K562 (cell line): ENCODE data around the gene STMN3.

Experiments
- CCAR2 ChIP-seq: fragments of 200-400 bp; formaldehyde crosslinking; IDR thresholded peaks from 2 replicates; pipeline ENCODE4 v1.6.1; 2017; ENCODE audit warnings: mild to moderate bottlenecking, low read depth, low read length
- EHMT2 ChIP-seq: fragments of 450-650 bp; IDR thresholded peaks from 2 replicates; pipeline ENCODE4 v1.6.1; 2018; ENCODE audit warnings: antibody characterized with exemption
- HNRNPLL ChIP-seq: fragments of 200-400 bp; formaldehyde crosslinking; IDR thresholded peaks from 2 replicates; pipeline ENCODE4 v1.6.1; 2017; ENCODE audit warnings: low read length, low read depth, mild to moderate bottlenecking; ENCODE audit not compliant: poor library complexity, severe bottlenecking
- JUND ChIP-seq, 2 experiments: IDR thresholded peaks; 2 replicates in 1 of 2; 3 replicates in 1 of 2; pipeline ENCODE4 v1.6.1; 2011; ENCODE audit warnings: borderline replicate concordance in 2 of 2, low read depth in 2 of 2, low read length in 2 of 2, improper control_type of control experiment in 1 of 2, missing biosample characterization in 1 of 2, missing genetic modification characterization in 1 of 2, missing genetic modification reagents in 1 of 2
- PCBP2 ChIP-seq: fragments of 200-400 bp; formaldehyde crosslinking; IDR thresholded peaks from 2 replicates; pipeline ENCODE4 v1.6.1; 2018; ENCODE audit warnings: low read length, low read depth, mild to moderate bottlenecking, moderate library complexity; ENCODE audit not compliant: poor library complexity, severe bottlenecking
- POLR2G ChIP-seq: fragments of 200-400 bp; formaldehyde crosslinking; IDR thresholded peaks from 2 replicates; pipeline ENCODE4 v1.6.1; 2017; ENCODE audit warnings: low read depth, mild to moderate bottlenecking, antibody characterized with exemption, low read length, moderate library complexity
- SNRNP70 ChIP-seq: fragments of 200-400 bp; formaldehyde crosslinking; optimal IDR thresholded peaks from 2 replicates; pipeline ENCODE3; 2017; ENCODE audit warnings: low read depth, low read length
- ZFX ChIP-seq: sonication (generic); formaldehyde crosslinking; IDR thresholded peaks from 2 replicates; pipeline ENCODE4 v1.8.0; 2022; ENCODE audit warnings: mild to moderate bottlenecking, missing genetic modification reagents, moderate library complexity
- ZNF12 ChIP-seq: sonication (generic); formaldehyde crosslinking; IDR thresholded peaks from 2 replicates; pipeline ENCODE4 v1.4.0; 2020; ENCODE audit warnings: mild to moderate bottlenecking, missing genetic modification reagents
- ZNF274 ChIP-seq: IDR thresholded peaks from 2 replicates; pipeline ENCODE4 v1.6.1; 2011; ENCODE audit warnings: low read depth, mild to moderate bottlenecking, low read length, moderate library complexity, borderline replicate concordance
- ZNF347 ChIP-seq: fragments of 450-650 bp; formaldehyde crosslinking; IDR thresholded peaks from 2 replicates; pipeline ENCODE4 v1.4.0; 2020; ENCODE audit warnings: low read depth, mild to moderate bottlenecking, moderate library complexity
- TF ChIP-seq, protein P1 (sequence below), 3 experiments: IDR thresholded peaks in 2 of 3; conservative IDR thresholded peaks in 1 of 3; 2 replicates each; pipeline ENCODE4 v1.5.1; 2011 to 2012; ENCODE audit warnings: low read length in 3 of 3, mild to moderate bottlenecking in 3 of 3, control low read depth in 2 of 3, improper control_type of control experiment in 1 of 3, inconsistent platforms in 1 of 3, low read depth in 1 of 3, mixed read lengths in 1 of 3, moderate library complexity in 1 of 3; ENCODE audit not compliant: insufficient read depth in 2 of 3
- TF ChIP-seq, protein P2 (sequence below): fragments of 450-650 bp; formaldehyde crosslinking; IDR thresholded peaks from 2 replicates; pipeline ENCODE4 v1.4.0; 2022; ENCODE audit warnings: missing genetic modification characterization
- TF ChIP-seq, protein P3 (sequence below): sonication (generic); formaldehyde crosslinking; IDR thresholded peaks from 2 replicates; pipeline ENCODE4 v1.8.0; 2023; ENCODE audit warnings: missing genetic modification reagents, mild to moderate bottlenecking, borderline replicate concordance

DNA sequence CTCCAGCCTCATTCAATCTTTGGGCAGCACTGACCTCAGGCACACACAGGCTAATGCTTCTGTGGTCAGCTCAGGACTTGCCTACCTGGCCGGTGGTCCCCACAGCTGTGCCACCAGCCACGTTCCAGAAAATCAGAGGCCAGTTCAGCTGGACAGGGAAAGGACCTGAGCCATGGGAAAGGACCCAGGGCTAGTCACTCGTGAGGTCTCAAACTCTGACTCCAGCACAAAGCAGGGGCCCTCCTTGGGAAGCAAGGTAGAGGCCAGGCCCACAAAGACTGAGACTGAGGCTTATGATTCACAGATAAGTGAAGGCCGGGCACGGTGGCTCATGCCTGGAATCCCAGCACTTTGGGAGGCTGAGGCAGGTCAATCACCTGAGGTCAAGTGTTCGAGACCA, 56.8 kb downstream of the STMN3 start:
- no peak for TF ChIP-seq PCBP2
- TF ChIP-seq ZNF12 (CRISPR knock-in tag): no peak
- no peak for TF ChIP-seq JUND (IDR thresholded peaks at IDR 0.05; ENCODE audit: borderline replicate concordance, low read depth, low read length)
- TF ChIP-seq JUND (tag; IDR thresholded peaks at IDR 0.05; ENCODE audit: borderline replicate concordance, low read depth, low read length): no peak
- TF ChIP-seq, protein P1, sequence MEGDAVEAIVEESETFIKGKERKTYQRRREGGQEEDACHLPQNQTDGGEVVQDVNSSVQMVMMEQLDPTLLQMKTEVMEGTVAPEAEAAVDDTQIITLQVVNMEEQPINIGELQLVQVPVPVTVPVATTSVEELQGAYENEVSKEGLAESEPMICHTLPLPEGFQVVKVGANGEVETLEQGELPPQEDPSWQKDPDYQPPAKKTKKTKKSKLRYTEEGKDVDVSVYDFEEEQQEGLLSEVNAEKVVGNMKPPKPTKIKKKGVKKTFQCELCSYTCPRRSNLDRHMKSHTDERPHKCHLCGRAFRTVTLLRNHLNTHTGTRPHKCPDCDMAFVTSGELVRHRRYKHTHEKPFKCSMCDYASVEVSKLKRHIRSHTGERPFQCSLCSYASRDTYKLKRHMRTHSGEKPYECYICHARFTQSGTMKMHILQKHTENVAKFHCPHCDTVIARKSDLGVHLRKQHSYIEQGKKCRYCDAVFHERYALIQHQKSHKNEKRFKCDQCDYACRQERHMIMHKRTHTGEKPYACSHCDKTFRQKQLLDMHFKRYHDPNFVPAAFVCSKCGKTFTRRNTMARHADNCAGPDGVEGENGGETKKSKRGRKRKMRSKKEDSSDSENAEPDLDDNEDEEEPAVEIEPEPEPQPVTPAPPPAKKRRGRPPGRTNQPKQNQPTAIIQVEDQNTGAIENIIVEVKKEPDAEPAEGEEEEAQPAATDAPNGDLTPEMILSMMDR (IDR thresholded peaks at IDR 0.05 in 2 of 3, conservative IDR thresholded peaks at IDR 0.05 in 1 of 3; ENCODE audit: insufficient read depth in 2 of 3, low read depth in 1 of 3, low read length in 3 of 3): no peak
- no peak for TF ChIP-seq ZNF274
- no peak for TF ChIP-seq SNRNP70
- TF ChIP-seq, protein P2, sequence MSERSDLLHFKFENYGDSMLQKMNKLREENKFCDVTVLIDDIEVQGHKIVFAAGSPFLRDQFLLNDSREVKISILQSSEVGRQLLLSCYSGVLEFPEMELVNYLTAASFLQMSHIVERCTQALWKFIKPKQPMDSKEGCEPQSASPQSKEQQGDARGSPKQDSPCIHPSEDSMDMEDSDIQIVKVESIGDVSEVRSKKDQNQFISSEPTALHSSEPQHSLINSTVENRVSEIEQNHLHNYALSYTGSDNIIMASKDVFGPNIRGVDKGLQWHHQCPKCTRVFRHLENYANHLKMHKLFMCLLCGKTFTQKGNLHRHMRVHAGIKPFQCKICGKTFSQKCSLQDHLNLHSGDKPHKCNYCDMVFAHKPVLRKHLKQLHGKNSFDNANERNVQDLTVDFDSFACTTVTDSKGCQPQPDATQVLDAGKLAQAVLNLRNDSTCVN (CRISPR knock-in tag): no peak
- no peak for TF ChIP-seq EHMT2
- no peak for TF ChIP-seq ZNF347 (CRISPR knock-in tag)
- no peak for TF ChIP-seq ZFX (CRISPR knock-in tag)
- TF ChIP-seq CCAR2: no peak
- no peak for TF ChIP-seq HNRNPLL
- no peak for TF ChIP-seq POLR2G
- TF ChIP-seq, protein P3, sequence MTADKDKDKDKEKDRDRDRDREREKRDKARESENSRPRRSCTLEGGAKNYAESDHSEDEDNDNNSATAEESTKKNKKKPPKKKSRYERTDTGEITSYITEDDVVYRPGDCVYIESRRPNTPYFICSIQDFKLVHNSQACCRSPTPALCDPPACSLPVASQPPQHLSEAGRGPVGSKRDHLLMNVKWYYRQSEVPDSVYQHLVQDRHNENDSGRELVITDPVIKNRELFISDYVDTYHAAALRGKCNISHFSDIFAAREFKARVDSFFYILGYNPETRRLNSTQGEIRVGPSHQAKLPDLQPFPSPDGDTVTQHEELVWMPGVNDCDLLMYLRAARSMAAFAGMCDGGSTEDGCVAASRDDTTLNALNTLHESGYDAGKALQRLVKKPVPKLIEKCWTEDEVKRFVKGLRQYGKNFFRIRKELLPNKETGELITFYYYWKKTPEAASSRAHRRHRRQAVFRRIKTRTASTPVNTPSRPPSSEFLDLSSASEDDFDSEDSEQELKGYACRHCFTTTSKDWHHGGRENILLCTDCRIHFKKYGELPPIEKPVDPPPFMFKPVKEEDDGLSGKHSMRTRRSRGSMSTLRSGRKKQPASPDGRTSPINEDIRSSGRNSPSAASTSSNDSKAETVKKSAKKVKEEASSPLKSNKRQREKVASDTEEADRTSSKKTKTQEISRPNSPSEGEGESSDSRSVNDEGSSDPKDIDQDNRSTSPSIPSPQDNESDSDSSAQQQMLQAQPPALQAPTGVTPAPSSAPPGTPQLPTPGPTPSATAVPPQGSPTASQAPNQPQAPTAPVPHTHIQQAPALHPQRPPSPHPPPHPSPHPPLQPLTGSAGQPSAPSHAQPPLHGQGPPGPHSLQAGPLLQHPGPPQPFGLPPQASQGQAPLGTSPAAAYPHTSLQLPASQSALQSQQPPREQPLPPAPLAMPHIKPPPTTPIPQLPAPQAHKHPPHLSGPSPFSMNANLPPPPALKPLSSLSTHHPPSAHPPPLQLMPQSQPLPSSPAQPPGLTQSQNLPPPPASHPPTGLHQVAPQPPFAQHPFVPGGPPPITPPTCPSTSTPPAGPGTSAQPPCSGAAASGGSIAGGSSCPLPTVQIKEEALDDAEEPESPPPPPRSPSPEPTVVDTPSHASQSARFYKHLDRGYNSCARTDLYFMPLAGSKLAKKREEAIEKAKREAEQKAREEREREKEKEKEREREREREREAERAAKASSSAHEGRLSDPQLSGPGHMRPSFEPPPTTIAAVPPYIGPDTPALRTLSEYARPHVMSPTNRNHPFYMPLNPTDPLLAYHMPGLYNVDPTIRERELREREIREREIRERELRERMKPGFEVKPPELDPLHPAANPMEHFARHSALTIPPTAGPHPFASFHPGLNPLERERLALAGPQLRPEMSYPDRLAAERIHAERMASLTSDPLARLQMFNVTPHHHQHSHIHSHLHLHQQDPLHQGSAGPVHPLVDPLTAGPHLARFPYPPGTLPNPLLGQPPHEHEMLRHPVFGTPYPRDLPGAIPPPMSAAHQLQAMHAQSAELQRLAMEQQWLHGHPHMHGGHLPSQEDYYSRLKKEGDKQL (CRISPR knock-in tag): no peak
